H9 (cell line): Measurements from ENCODE around the gene IL12RB2. TPM values are rescaled to one million over a fixed set of nuclear protein-coding genes. Genes with fewer than 3 reads are reported as not detected.

ENCODE experiments used
- DNase-seq: peaks from one replicate; pipeline ENCODE4 v3.0.0-alpha.2; 2017
- H2AFZ ChIP-seq: one replicate; pipeline ENCODE4 v1.6.1; 2013; ENCODE audit warnings: mild to moderate bottlenecking, low read length, control low read depth, moderate library complexity
- H2AK5ac ChIP-seq: 2 replicates; pipeline ENCODE4 v1.6.1; 2013; ENCODE audit warnings: low read length, control low read depth, mixed read lengths; ENCODE audit not compliant: insufficient read length
- H2BK120ac ChIP-seq: one replicate; pipeline ENCODE4 v1.6.1; 2013; ENCODE audit warnings: low read depth, mild to moderate bottlenecking, low read length, control low read depth, inconsistent platforms; ENCODE audit not compliant: poor library complexity, severe bottlenecking
- H2BK12ac ChIP-seq: 2 replicates; pipeline ENCODE4 v1.6.1; 2013; ENCODE audit warnings: low read length, control low read depth, mixed read lengths, low read depth; ENCODE audit not compliant: insufficient read length
- H2BK15ac ChIP-seq: 2 replicates; pipeline ENCODE4 v1.6.1; 2013; ENCODE audit warnings: low read depth, low read length, control low read depth
- H2BK20ac ChIP-seq: one replicate; pipeline ENCODE4 v1.6.1; 2013; ENCODE audit warnings: low read depth, mild to moderate bottlenecking, low read length, control low read depth, inconsistent platforms; ENCODE audit not compliant: poor library complexity, severe bottlenecking
- H2BK5ac ChIP-seq: 2 replicates; pipeline ENCODE4 v1.6.1; 2013; ENCODE audit warnings: low read length, control low read depth, mixed read lengths; ENCODE audit not compliant: insufficient read length
- H3K14ac ChIP-seq: 2 replicates; pipeline ENCODE4 v1.6.1; 2013; ENCODE audit warnings: low read length, control low read depth; ENCODE audit not compliant: insufficient read depth
- H3K18ac ChIP-seq: 2 replicates; pipeline ENCODE4 v1.6.1; 2013; ENCODE audit warnings: low read depth, mild to moderate bottlenecking, mixed read lengths, low read length, control low read depth; ENCODE audit not compliant: insufficient read length
- H3K23ac ChIP-seq: 2 replicates; pipeline ENCODE4 v1.6.1; 2013; ENCODE audit warnings: low read length, control low read depth, mixed read lengths, low read depth; ENCODE audit not compliant: insufficient read length
- H3K23me2 ChIP-seq: 2 replicates; pipeline ENCODE4 v1.6.1; 2013; ENCODE audit warnings: low read depth, mild to moderate bottlenecking, mixed read lengths, low read length, control low read depth; ENCODE audit not compliant: insufficient read length, poor library complexity, severe bottlenecking
- H3K27ac ChIP-seq: 2 replicates; pipeline ENCODE4 v1.5.1; 2013; ENCODE audit warnings: low read length, control low read depth, mixed read lengths, low read depth; ENCODE audit not compliant: insufficient read length
- H3K27me3 ChIP-seq: 2 replicates; pipeline ENCODE4 v1.6.1; 2013; ENCODE audit warnings: low read length, control low read depth, inconsistent platforms; ENCODE audit not compliant: insufficient read depth
- H3K4ac ChIP-seq: 2 replicates; pipeline ENCODE4 v1.6.1; 2013; ENCODE audit warnings: low read depth, mild to moderate bottlenecking, control low read depth, inconsistent platforms, low read length, moderate library complexity
- H3K4me1 ChIP-seq: 2 replicates; pipeline ENCODE4 v1.6.1; 2013; ENCODE audit warnings: low read length, control low read depth, inconsistent platforms; ENCODE audit not compliant: insufficient read depth
- H3K4me2 ChIP-seq: 2 replicates; pipeline ENCODE4 v1.6.1; 2013; ENCODE audit warnings: low read length, control low read depth, mixed read lengths; ENCODE audit not compliant: insufficient read length, insufficient read depth
- H3K56ac ChIP-seq: 2 replicates; pipeline ENCODE4 v1.6.1; 2013; ENCODE audit warnings: low read depth, mild to moderate bottlenecking, mixed read lengths, low read length, control low read depth; ENCODE audit not compliant: insufficient read length
- H3K79me1 ChIP-seq: 2 replicates; pipeline ENCODE4 v1.6.1; 2013; ENCODE audit warnings: low read depth, mild to moderate bottlenecking, moderate library complexity, low read length, control low read depth, inconsistent platforms; ENCODE audit not compliant: insufficient read depth, poor library complexity, severe bottlenecking
- H3K79me2 ChIP-seq: 2 replicates; pipeline ENCODE4 v1.6.1; 2013; ENCODE audit warnings: low read length, control low read depth, inconsistent platforms; ENCODE audit not compliant: insufficient read depth
- H3K9ac ChIP-seq: 2 replicates; pipeline ENCODE4 v1.6.1; 2013; ENCODE audit warnings: low read length, control low read depth, mixed read lengths; ENCODE audit not compliant: insufficient read length; ENCODE audit errors: extremely low read depth
- H3K9me3 ChIP-seq: one replicate; pipeline ENCODE4 v1.6.1; 2013; ENCODE audit warnings: low read depth, low read length, inconsistent platforms; ENCODE audit not compliant: control insufficient read depth
- H3T11ph ChIP-seq: one replicate; pipeline ENCODE4 v1.6.1; 2013; ENCODE audit warnings: mild to moderate bottlenecking, low read length, control low read depth, inconsistent platforms
- H4K20me1 ChIP-seq: one replicate; pipeline ENCODE4 v1.6.1; 2013; ENCODE audit not compliant: control insufficient read depth, insufficient read length, insufficient read depth
- H4K5ac ChIP-seq: 2 replicates; pipeline ENCODE4 v1.6.1; 2013; ENCODE audit warnings: low read depth, mild to moderate bottlenecking, mixed read lengths, low read length, control low read depth; ENCODE audit not compliant: insufficient read length
- H4K8ac ChIP-seq: replicated peaks from 2 replicates; pipeline ENCODE4 v1.6.1; 2013; ENCODE audit warnings: low read length, control low read depth, mixed read lengths, low read depth; ENCODE audit not compliant: insufficient read length
- H4K91ac ChIP-seq: 2 replicates; pipeline ENCODE4 v1.6.1; 2013; ENCODE audit warnings: low read depth, mild to moderate bottlenecking, moderate library complexity, mixed read lengths, low read length, control low read depth; ENCODE audit not compliant: insufficient read length
- H3K27ac Mint-ChIP-seq, 3 experiments: 2 replicates in 2 of 3; 3 replicates in 1 of 3; pipeline ENCODE4 v1.8.0; 2020 to 2021; ENCODE audit warnings: mixed read lengths in 3 of 3, mild to moderate bottlenecking in 1 of 3, moderate library complexity in 1 of 3
- H3K27me3 Mint-ChIP-seq: 2 replicates; pipeline ENCODE4 v1.8.0; 2021; ENCODE audit warnings: low read depth, mild to moderate bottlenecking, moderate library complexity, mixed read lengths
- H3K36me3 Mint-ChIP-seq, 3 experiments: 2 replicates in 2 of 3; 3 replicates in 1 of 3; pipeline ENCODE4 v1.8.0; 2020 to 2021; ENCODE audit warnings: low read depth in 3 of 3, mixed read lengths in 3 of 3; ENCODE audit not compliant: insufficient read depth in 1 of 3
- H3K4me1 Mint-ChIP-seq, 2 experiments: 2 replicates each; pipeline ENCODE4 v1.8.0; 2020; ENCODE audit warnings: mixed read lengths in 2 of 2
- H3K4me3 Mint-ChIP-seq, 2 experiments: 2 replicates in 1 of 2; 3 replicates in 1 of 2; pipeline ENCODE4 v1.8.0; 2020 to 2021; ENCODE audit warnings: mild to moderate bottlenecking in 2 of 2, mixed read lengths in 2 of 2, moderate library complexity in 1 of 2
- H3K9me3 Mint-ChIP-seq, 2 experiments: 2 replicates in 1 of 2; 3 replicates in 1 of 2; pipeline ENCODE4 v1.8.0; 2020; ENCODE audit warnings: mild to moderate bottlenecking in 2 of 2, mixed read lengths in 2 of 2, moderate library complexity in 1 of 2
- WGBS: extraction: QIAGEN DNeasy Blood & Tissue Kit; methylation state at CpG from one replicate; pipeline ENCODE4 v1.1.7; 2013; ENCODE audit warnings: missing lambda C conversion rate, low lambda C conversion rate, mixed read lengths; ENCODE audit not compliant: insufficient read length; ENCODE audit errors: extremely low coverage; 5-methylcytosine and 5-hydroxymethylcytosine counted together
- total RNA-seq: library from RNA; stranded (reverse); gene quantifications from 2 replicates; pipeline ENCODE4 v1.2.1, GENCODE V29; 2021
- TF ChIP-seq, protein P1 (sequence below): fragments of 200-600 bp; sonication (generic); conservative IDR thresholded peaks from 3 replicates; pipeline ENCODE4 v1.8.0; 2021; ENCODE audit warnings: antibody characterized with exemption, mild to moderate bottlenecking

Gene IL12RB2
- total RNA-seq, 1 experiment from 2014 or later = 0.77 TPM

DNA sequence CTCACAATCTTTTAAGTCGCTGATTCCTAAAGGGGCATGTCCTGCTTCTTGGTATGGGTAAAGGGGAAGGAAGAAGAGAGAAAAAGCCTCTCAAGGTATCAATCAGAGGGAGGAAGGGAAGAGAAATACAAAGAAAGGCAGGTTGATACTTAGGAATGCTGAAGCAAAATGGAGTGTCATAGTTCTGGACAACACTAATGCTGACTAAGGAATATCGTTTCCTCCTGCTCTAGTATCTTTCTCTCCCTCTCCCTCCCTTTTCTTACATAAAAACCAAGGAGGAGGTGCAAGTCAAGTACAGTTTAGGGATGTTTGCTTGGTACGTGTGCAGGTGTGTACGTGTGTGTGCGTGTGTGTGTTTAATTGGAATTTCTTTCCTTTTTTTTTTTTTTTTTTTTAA lies 44.9 kb upstream of the IL12RB2 start:
- no peak overlapping the region for H2BK12ac ChIP-seq
- H3K79me2 ChIP-seq = no peaks in the 10 kb centered on the region
- H3K23ac ChIP-seq = no peak overlapping the region
- no peaks in the 10 kb centered on the region for H4K20me1 ChIP-seq
- no peak overlapping the region for H3K4ac ChIP-seq
- Mint-ChIP-seq H3K27ac (no peak overlapping the region; a peak in 2 of 7 replicates), H3K9me3 (no peaks in the 10 kb centered on the region), H3K36me3 (no peaks in the 10 kb centered on the region), H3K4me3 (no peak overlapping the region), H3K27me3 (peaks cover 1% of the 10 kb centered on the region; the same call in 1 of the 2 replicates), H3K4me1 (peaks cover 37 to 50% of the 10 kb centered on the region in 2 experiments)
- no peaks in the 10 kb centered on the region for H3K27me3 ChIP-seq
- no peaks in the 10 kb centered on the region for H3K23me2 ChIP-seq
- H3K27ac ChIP-seq = no peak overlapping the region
- H3K9ac ChIP-seq = no peak overlapping the region
- no peak overlapping the region for H3K4me2 ChIP-seq
- no peak overlapping the region for H4K91ac ChIP-seq
- no peak overlapping the region for H2BK20ac ChIP-seq
- H2BK15ac ChIP-seq = no peak overlapping the region
- H4K5ac ChIP-seq = no peak overlapping the region
- no peak overlapping the region for H3K18ac ChIP-seq
- no peak overlapping the region for H3K56ac ChIP-seq
- no peak overlapping the region for H2AK5ac ChIP-seq
- H2BK5ac ChIP-seq = no peak overlapping the region
- peaks cover 7% of the 10 kb centered on the region for H3K4me1 ChIP-seq
- H2AFZ ChIP-seq = no peak overlapping the region
- no peak for DNase-seq
- H2BK120ac ChIP-seq = no peak overlapping the region
- no peaks in the 10 kb centered on the region for H3K79me1 ChIP-seq
- no CpG with 5 or more reads among the region's 5 CpGs for WGBS
- no peak overlapping the region for H4K8ac ChIP-seq
- no peaks in the 10 kb centered on the region for H3K9me3 ChIP-seq
- TF ChIP-seq, protein P1, sequence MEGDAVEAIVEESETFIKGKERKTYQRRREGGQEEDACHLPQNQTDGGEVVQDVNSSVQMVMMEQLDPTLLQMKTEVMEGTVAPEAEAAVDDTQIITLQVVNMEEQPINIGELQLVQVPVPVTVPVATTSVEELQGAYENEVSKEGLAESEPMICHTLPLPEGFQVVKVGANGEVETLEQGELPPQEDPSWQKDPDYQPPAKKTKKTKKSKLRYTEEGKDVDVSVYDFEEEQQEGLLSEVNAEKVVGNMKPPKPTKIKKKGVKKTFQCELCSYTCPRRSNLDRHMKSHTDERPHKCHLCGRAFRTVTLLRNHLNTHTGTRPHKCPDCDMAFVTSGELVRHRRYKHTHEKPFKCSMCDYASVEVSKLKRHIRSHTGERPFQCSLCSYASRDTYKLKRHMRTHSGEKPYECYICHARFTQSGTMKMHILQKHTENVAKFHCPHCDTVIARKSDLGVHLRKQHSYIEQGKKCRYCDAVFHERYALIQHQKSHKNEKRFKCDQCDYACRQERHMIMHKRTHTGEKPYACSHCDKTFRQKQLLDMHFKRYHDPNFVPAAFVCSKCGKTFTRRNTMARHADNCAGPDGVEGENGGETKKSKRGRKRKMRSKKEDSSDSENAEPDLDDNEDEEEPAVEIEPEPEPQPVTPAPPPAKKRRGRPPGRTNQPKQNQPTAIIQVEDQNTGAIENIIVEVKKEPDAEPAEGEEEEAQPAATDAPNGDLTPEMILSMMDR = no peak
- H3T11ph ChIP-seq = no peak overlapping the region
- no peak overlapping the region for H3K14ac ChIP-seq
